Gastroesophageal sphincter (tissue), 4 donors: ENCODE data around the gene SLC29A4. TPM values are rescaled to one million over a fixed set of nuclear protein-coding genes. Genes with fewer than 3 reads are reported as not detected.

Experiments used
- ATAC-seq: fragments of 150-250 bp; one replicate; pipeline ENCODE4 v1.9.1; 2016; ENCODE audit warnings: mild to moderate bottlenecking, moderate library complexity
- H3K27ac ChIP-seq, 4 donors: fragments of 200-600 bp; sonication (generic) in 3 of 4; 1 replicate in 3 of 4; 2 replicates in 1 of 4; pipeline ENCODE4 v1.5.1; 2016 to 2019
- H3K27me3 ChIP-seq: fragments of 200-600 bp; sonication (generic); one replicate; pipeline ENCODE4 v1.5.1; 2019
- H3K36me3 ChIP-seq, 2 donors: fragments of 200-600 bp; sonication (generic); one replicate each; pipeline ENCODE4 v1.5.1; 2019; ENCODE audit warnings: control low read depth in 1 of 2
- H3K4me1 ChIP-seq, 3 donors: fragments of 200-600 bp; sonication (generic); 1 replicate in 2 of 3; 2 replicates in 1 of 3; pipeline ENCODE4 v1.5.1; 2016 to 2019; ENCODE audit warnings: control low read depth in 2 of 3
- H3K4me3 ChIP-seq, 2 donors: fragments of 200-600 bp; sonication (generic); one replicate each; pipeline ENCODE4 v1.5.1; 2019; ENCODE audit warnings: mild to moderate bottlenecking in 1 of 2, moderate library complexity in 1 of 2
- H3K9me3 ChIP-seq, 3 donors: fragments of 200-600 bp; sonication (generic); one replicate each; pipeline ENCODE4 v1.5.1; 2017 to 2019; ENCODE audit warnings: control low read depth in 2 of 3
- EP300 ChIP-seq: sonication (generic); formaldehyde crosslinking; IDR thresholded peaks from one replicate; pipeline ENCODE4 v1.6.1; 2017; ENCODE audit warnings: antibody characterized with exemption, mild to moderate bottlenecking
- POLR2A ChIP-seq, 2 donors: fragments of 450-650 bp; IDR thresholded peaks; one replicate each; pipeline ENCODE4 v1.6.1; 2017; ENCODE audit warnings: antibody characterized with exemption in 2 of 2, mild to moderate bottlenecking in 2 of 2, moderate library complexity in 1 of 2
- POLR2AphosphoS5 ChIP-seq: sonication (generic); formaldehyde crosslinking; IDR thresholded peaks from one replicate; pipeline ENCODE4 v1.6.1; 2017; ENCODE audit warnings: antibody characterized with exemption
- WGBS, 2 donors: methylation state at CpG; one replicate each; pipeline ENCODE4 v1.1.5; 2018; ENCODE audit warnings: low coverage in 1 of 2; 5-methylcytosine and 5-hydroxymethylcytosine counted together
- total RNA-seq, 4 donors: library from RNA; depleted of rRNA; stranded (reverse); fragments of >200 nt; gene quantifications; one replicate each; pipeline ENCODE4 v1.1.0, GENCODE V29; 2016
- TF ChIP-seq, protein P1 (sequence below), 4 experiments: fragments of 200-600 bp in 2 of 4; fragments of 450-650 bp in 2 of 4; sonication (generic) in 1 of 4; IDR thresholded peaks; one replicate each; pipeline ENCODE4 v1.5.1; 2017 to 2019; ENCODE audit warnings: antibody characterized with exemption in 4 of 4, mild to moderate bottlenecking in 2 of 4, moderate library complexity in 2 of 4

SLC29A4 gene
- total RNA-seq, 4 donors from 2014 or later = 1.1 to 4.7 (median 2.4) TPM

DNA sequence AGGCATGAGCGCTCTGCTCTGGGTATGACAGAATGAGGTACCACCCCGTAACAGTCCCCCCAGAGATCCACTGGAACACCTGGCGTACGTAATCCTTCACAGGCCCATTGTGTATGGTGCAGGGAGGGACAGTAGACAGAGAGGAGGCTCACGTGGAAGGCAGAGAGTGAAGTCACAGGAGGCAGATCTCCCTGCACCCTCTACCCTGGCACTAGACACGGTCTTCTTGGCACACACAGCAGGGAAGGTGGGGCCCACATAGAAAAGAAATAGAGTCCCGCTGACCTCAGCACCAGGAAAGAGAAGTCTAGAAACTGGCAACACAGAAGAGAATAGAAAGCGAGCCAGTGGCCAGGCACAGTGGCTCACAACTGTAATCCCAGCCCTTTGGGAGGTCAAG is 51.9 kb downstream of the SLC29A4 start:
- H3K36me3 ChIP-seq = peaks cover 0 to 99% of the 10 kb centered on the region in 2 donors
- WGBS, 2 donors = 50 to 60% methylated on average over 1 to 3 of the region's 8 CpGs
- no peak for TF ChIP-seq EP300
- TF ChIP-seq, protein P1, sequence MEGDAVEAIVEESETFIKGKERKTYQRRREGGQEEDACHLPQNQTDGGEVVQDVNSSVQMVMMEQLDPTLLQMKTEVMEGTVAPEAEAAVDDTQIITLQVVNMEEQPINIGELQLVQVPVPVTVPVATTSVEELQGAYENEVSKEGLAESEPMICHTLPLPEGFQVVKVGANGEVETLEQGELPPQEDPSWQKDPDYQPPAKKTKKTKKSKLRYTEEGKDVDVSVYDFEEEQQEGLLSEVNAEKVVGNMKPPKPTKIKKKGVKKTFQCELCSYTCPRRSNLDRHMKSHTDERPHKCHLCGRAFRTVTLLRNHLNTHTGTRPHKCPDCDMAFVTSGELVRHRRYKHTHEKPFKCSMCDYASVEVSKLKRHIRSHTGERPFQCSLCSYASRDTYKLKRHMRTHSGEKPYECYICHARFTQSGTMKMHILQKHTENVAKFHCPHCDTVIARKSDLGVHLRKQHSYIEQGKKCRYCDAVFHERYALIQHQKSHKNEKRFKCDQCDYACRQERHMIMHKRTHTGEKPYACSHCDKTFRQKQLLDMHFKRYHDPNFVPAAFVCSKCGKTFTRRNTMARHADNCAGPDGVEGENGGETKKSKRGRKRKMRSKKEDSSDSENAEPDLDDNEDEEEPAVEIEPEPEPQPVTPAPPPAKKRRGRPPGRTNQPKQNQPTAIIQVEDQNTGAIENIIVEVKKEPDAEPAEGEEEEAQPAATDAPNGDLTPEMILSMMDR (IDR thresholded peaks at IDR 0.05) = no peak
- TF ChIP-seq POLR2AphosphoS5 = no peak
- no peak for TF ChIP-seq POLR2A (IDR thresholded peaks at IDR 0.05)

DNA sequence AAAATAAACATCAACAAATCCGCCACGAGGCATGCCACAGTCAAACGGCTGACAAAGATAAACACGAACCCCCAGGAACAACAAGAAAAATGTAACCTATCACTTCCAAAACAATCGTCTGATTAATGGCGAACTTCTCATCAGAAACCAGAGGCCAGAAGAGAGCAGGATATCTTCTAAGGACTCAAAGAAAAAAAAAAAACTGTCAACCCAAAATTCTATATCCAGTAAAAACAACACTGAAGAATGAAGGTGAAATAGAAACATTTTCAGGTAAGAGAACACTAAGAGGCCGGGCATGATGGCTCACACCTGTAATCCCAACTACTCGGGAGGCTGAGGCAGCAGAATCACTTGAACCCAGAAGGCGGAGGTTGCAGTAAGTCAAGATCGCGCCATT is 54.3 kb downstream of the SLC29A4 start:
- 80 to 83% methylated on average over 3 to 9 of the region's 11 CpGs for WGBS, 2 donors
- H3K27ac ChIP-seq = no peak overlapping the region
- ATAC-seq = no peak
- no peak overlapping the region for H3K4me3 ChIP-seq
- no peaks in the 10 kb centered on the region for H3K27me3 ChIP-seq
- peaks cover 0 to 99% of the 10 kb centered on the region in 2 donors for H3K36me3 ChIP-seq
- H3K9me3 ChIP-seq = peaks cover 0 to 34% (median 0%) of the 10 kb centered on the region in 3 donors
- H3K4me1 ChIP-seq = peaks cover 0 to 17% (median 0%) of the 10 kb centered on the region in 3 donors
- no peak for TF ChIP-seq POLR2AphosphoS5
- TF ChIP-seq EP300 = no peak
- TF ChIP-seq, protein P1 (IDR thresholded peaks at IDR 0.05) = no peak
- no peak for TF ChIP-seq POLR2A (IDR thresholded peaks at IDR 0.05)

More for the DNA sequence above, 51.9 kb downstream of the SLC29A4 start:
- H3K27me3 ChIP-seq = no peaks in the 10 kb centered on the region
- H3K4me3 ChIP-seq = no peak overlapping the region
- peaks cover 0 to 18% (median 0%) of the 10 kb centered on the region in 3 donors for H3K9me3 ChIP-seq
- no peak for ATAC-seq
- no peak overlapping the region for H3K27ac ChIP-seq
- H3K4me1 ChIP-seq = peaks cover 0 to 17% (median 0%) of the 10 kb centered on the region in 3 donors

DNA sequence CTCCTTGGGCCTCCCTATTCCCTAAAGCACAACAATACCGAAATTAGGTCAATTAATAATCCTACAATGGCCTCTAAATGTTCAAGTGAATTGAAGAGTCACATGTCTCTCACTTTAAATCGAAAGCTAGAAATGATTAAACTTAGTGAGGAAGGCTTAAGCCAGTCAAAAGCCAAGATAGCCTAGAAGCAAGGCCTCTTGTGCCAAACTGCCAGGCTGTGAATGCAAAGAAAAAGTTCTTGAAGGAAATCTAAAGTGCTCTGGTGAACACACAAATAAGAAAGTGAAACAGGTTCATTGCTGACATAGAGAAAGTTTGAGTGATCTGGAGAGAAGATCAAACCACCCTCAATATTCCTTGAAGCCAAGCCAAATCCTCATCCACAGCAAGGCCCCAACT is 57.2 kb downstream of the SLC29A4 start:
- no peak overlapping the region for H3K4me3 ChIP-seq
- H3K4me1 ChIP-seq = peaks cover 0 to under 1% (median 0%) of the 10 kb centered on the region in 3 donors
- peaks cover 0 to 99% of the 10 kb centered on the region in 2 donors for H3K36me3 ChIP-seq
- H3K9me3 ChIP-seq = peaks cover 0 to 55% (median 0%) of the 10 kb centered on the region in 3 donors
- no peak for ATAC-seq
- WGBS, 2 donors = 81 to 86% methylated on average over 2 of the region's 2 CpGs
- no peak overlapping the region for H3K27ac ChIP-seq
- TF ChIP-seq, protein P1 (IDR thresholded peaks at IDR 0.05) = no peak
- TF ChIP-seq POLR2A (IDR thresholded peaks at IDR 0.05) (no peak), POLR2AphosphoS5 (no peak), EP300 (no peak)
- no peaks in the 10 kb centered on the region for H3K27me3 ChIP-seq

DNA sequence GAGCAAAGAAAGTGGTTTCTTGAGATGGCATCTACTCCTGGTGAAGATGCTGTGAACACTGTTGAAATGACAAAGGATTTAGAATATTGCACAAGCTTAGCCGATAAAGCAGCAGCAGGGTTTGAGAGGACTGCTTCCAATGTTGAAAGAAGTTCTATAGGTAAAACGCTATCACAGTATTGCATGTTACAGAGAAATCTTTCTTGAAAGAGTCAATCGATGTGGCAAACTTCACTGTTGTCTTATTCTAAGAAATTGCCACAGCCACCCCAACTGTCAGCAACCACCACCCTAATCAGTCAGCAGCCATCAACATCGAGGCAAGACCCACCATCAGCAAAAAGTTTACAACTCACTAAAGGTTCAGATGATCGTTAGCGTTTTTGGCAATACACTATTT is 59.9 kb downstream of the SLC29A4 start:
- H3K27me3 ChIP-seq = no peaks in the 10 kb centered on the region
- TF ChIP-seq EP300 (no peak), POLR2AphosphoS5 (no peak), POLR2A (IDR thresholded peaks at IDR 0.05) (no peak)
- TF ChIP-seq, protein P1 (IDR thresholded peaks at IDR 0.05) = no peak
- H3K27ac ChIP-seq = no peak overlapping the region
- no peak overlapping the region for H3K4me3 ChIP-seq
- ATAC-seq = no peak
- H3K4me1 ChIP-seq = peaks cover 0 to 3% (median 0%) of the 10 kb centered on the region in 3 donors
- H3K36me3 ChIP-seq = peaks cover 0 to 99% of the 10 kb centered on the region in 2 donors
- WGBS, 2 donors = 94 to 100% methylated on average over 6 of the region's 6 CpGs
- peaks cover 0 to 40% (median 0%) of the 10 kb centered on the region in 3 donors for H3K9me3 ChIP-seq

DNA sequence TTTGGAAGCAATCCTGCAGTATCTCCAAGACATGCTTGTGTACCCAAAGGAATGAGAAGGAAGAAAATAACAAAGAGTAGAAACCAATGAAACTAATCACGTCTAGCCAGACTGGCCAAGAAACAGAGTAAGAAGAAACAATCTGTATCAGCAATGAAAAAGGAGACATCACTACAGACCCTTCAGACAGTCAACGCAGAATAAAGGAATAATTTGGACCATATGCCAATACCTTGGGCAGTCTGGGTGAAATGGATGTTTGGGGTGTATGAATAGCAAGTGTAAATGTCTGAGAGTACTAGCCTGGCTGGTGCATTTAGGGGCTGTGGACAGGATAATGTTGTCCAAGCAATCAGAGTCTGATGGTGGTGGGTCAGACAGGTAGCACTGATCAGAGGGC is 61.1 kb downstream of the SLC29A4 start:
- WGBS, 2 donors = 85 to 94% methylated on average over 2 of the region's 2 CpGs
- no peaks in the 10 kb centered on the region for H3K27me3 ChIP-seq
- no peak overlapping the region for H3K27ac ChIP-seq
- H3K4me3 ChIP-seq = no peak overlapping the region
- H3K4me1 ChIP-seq = peaks cover 0 to 15% (median 2%) of the 10 kb centered on the region in 3 donors
- H3K9me3 ChIP-seq = peaks cover 0 to 37% (median 0%) of the 10 kb centered on the region in 3 donors
- ATAC-seq = no peak
- peaks cover 0 to 99% of the 10 kb centered on the region in 2 donors for H3K36me3 ChIP-seq
- TF ChIP-seq POLR2A (IDR thresholded peaks at IDR 0.05) (no peak), POLR2AphosphoS5 (no peak), EP300 (no peak)
- TF ChIP-seq, protein P1 (IDR thresholded peaks at IDR 0.05) = no peak
